Measurements from ENCODE around the gene PBX1.

The PBX1 gene

DNA sequence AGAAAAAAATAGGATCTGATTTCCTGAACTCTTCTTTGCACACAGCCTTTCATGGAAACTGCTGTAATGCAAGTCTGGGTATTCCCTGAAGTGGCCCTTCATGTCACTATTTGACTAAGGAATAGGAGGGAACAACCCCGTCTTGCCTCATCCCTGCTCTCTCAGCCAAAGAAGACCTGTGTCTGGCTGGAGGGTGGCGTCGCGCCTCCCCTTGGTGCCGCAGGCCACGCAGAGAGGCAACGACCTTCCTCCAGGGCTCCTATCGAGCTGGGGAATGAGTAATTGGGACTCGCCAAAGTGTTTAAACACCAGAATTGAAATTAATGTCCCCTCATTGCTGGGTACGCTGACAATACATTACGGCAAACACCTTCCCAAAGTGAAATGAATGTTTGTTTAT, 129.8 kb downstream of the PBX1 start:
- H3K27ac ChIP-seq (ENCODE audit: low read depth, low read length), result no peak overlapping the region
- H3K4me3 ChIP-seq (ENCODE audit: low read length), result no peak overlapping the region
- H3K27me3 ChIP-seq (ENCODE audit: control insufficient read depth, low read length), result no peaks in the 10 kb centered on the region
- no peaks in the 10 kb centered on the region for H3K36me3 ChIP-seq (ENCODE audit: control insufficient read depth, low read length)
- H3K4me2 ChIP-seq (ENCODE audit: low read length), result no peak overlapping the region
- H3F3A ChIP-seq (ENCODE audit: control insufficient read depth, insufficient read depth), result no peaks in the 10 kb centered on the region
- TF ChIP-seq CTCF (IDR thresholded peaks at IDR 0.05; ENCODE audit: low read depth, low read length, poor library complexity, severe bottlenecking) (no peak), EZH2phosphoT487 (IDR thresholded peaks at IDR 0.05; ENCODE audit: borderline replicate concordance, low read length) (no peak)
- H3K79me2 ChIP-seq (ENCODE audit: control insufficient read depth, low read length), result no peaks in the 10 kb centered on the region
- H3K4me1 ChIP-seq (ENCODE audit: control insufficient read depth, low read length), result no peaks in the 10 kb centered on the region
- no peaks in the 10 kb centered on the region for H4K20me1 ChIP-seq (ENCODE audit: control insufficient read depth, insufficient read depth, low read depth, low read length)
- no peaks in the 10 kb centered on the region for H3K9me2 ChIP-seq (replicated peaks; ENCODE audit: control insufficient read depth, low read length)
- H3K9me3 ChIP-seq (ENCODE audit: control insufficient read depth, insufficient read depth, low read length), result no peaks in the 10 kb centered on the region

DNA sequence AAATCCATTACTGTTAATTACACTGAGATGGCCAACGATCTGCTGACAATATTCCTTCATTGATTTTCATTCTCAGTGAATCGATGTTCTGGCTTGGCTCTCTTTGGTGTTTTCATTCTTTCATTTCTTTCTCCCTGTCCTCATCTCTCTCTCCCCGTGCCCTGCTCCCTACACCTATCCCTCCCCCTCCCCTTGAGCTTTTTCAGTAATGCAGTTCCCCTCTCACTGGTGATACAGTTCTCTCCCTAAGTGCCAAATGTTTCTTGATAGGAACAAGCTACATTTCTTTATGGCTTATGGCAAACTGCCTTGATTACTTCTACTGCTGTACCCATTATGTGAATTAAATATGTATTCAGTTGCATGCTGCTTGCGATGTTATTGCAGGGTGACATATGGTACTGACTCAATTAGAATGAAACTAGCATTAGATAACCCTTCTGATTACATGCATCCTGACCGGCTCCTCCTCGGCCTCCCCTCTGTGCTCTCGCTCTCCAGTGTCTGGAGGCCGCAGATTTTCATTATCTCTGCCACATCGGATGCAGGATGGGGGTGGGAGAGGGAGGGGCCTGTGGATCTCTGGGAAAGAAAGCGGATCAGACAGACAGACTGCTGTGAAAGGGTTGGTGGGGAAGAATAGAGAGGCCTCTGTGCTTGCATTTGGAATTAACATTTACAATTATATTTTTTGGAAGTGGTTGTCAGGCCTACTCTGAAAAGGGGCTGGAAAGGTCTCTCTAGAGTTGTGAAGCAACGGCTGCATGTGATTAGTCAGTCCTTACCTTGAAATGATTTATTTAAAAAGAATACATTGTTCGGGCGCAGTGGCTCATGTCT, 130.9 kb downstream of the PBX1 start:
- no peak for TF ChIP-seq CTCF (IDR thresholded peaks at IDR 0.05; ENCODE audit: low read depth, low read length, poor library complexity, severe bottlenecking)
- no peak for TF ChIP-seq EZH2phosphoT487 (IDR thresholded peaks at IDR 0.05; ENCODE audit: borderline replicate concordance, low read length)
- Histone ChIP-seq H3K27ac (ENCODE audit: low read depth, low read length) (no peak overlapping the region), H3K4me2 (ENCODE audit: low read length) (no peak overlapping the region), H3K4me1 (ENCODE audit: control insufficient read depth, low read length) (no peaks in the 10 kb centered on the region), H3K9me2 (replicated peaks; ENCODE audit: control insufficient read depth, low read length) (no peaks in the 10 kb centered on the region), H3K27me3 (ENCODE audit: control insufficient read depth, low read length) (no peaks in the 10 kb centered on the region), H4K20me1 (ENCODE audit: control insufficient read depth, insufficient read depth, low read depth, low read length) (no peaks in the 10 kb centered on the region), H3K4me3 (ENCODE audit: low read length) (no peak overlapping the region), H3F3A (ENCODE audit: control insufficient read depth, insufficient read depth) (no peaks in the 10 kb centered on the region), H3K79me2 (ENCODE audit: control insufficient read depth, low read length) (no peaks in the 10 kb centered on the region), H3K36me3 (ENCODE audit: control insufficient read depth, low read length) (no peaks in the 10 kb centered on the region), H3K9me3 (ENCODE audit: control insufficient read depth, insufficient read depth, low read length) (no peaks in the 10 kb centered on the region)

DNA sequence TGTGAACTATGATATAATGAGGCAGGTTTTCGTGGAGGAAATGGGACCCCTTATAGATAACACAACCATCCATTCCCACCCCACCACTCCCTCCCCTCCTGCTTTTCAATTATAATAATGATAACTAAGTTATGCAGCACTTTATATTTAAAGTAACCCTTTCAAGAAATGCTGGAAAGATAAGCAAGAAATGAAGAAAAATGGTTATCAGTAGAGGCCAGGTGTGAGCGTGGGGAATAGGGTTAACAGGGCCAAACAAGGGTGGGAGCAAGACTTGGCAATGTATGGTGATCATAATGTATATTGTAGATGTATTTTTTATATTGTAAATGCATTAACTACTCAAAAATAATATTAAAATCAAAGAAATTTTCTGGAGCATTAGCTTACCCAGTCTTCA, 133.4 kb downstream of the PBX1 start:
- H3F3A ChIP-seq (ENCODE audit: control insufficient read depth, insufficient read depth), result no peaks in the 10 kb centered on the region
- no peaks in the 10 kb centered on the region for H3K36me3 ChIP-seq (ENCODE audit: control insufficient read depth, low read length)
- no peak for TF ChIP-seq EZH2phosphoT487 (IDR thresholded peaks at IDR 0.05; ENCODE audit: borderline replicate concordance, low read length)
- no peak overlapping the region for H3K4me2 ChIP-seq (ENCODE audit: low read length)
- H3K27ac ChIP-seq (ENCODE audit: low read depth, low read length), result no peak overlapping the region
- no peaks in the 10 kb centered on the region for H3K27me3 ChIP-seq (ENCODE audit: control insufficient read depth, low read length)
- H3K4me3 ChIP-seq (ENCODE audit: low read length), result no peak overlapping the region
- H3K79me2 ChIP-seq (ENCODE audit: control insufficient read depth, low read length), result no peaks in the 10 kb centered on the region
- H3K4me1 ChIP-seq (ENCODE audit: control insufficient read depth, low read length), result no peaks in the 10 kb centered on the region
- H3K9me2 ChIP-seq (replicated peaks; ENCODE audit: control insufficient read depth, low read length), result no peaks in the 10 kb centered on the region
- H3K9me3 ChIP-seq (ENCODE audit: control insufficient read depth, insufficient read depth, low read length), result no peaks in the 10 kb centered on the region
- no peaks in the 10 kb centered on the region for H4K20me1 ChIP-seq (ENCODE audit: control insufficient read depth, insufficient read depth, low read depth, low read length)

- TF ChIP-seq EZH2phosphoT487 (IDR thresholded peaks at IDR 0.05; ENCODE audit: borderline replicate concordance, low read length) (no peak), CTCF (IDR thresholded peaks at IDR 0.05; ENCODE audit: low read depth, low read length, poor library complexity, severe bottlenecking) (no peak)
- Histone ChIP-seq H3K4me2 (ENCODE audit: low read length) (no peak overlapping the region), H3K4me1 (ENCODE audit: control insufficient read depth, low read length) (no peaks in the 10 kb centered on the region), H3K36me3 (ENCODE audit: control insufficient read depth, low read length) (no peaks in the 10 kb centered on the region), H3K27me3 (ENCODE audit: control insufficient read depth, low read length) (no peaks in the 10 kb centered on the region), H3F3A (ENCODE audit: control insufficient read depth, insufficient read depth) (no peaks in the 10 kb centered on the region), H3K27ac (ENCODE audit: low read depth, low read length) (no peak overlapping the region), H3K4me3 (ENCODE audit: low read length) (no peak overlapping the region), H4K20me1 (ENCODE audit: control insufficient read depth, insufficient read depth, low read depth, low read length) (no peaks in the 10 kb centered on the region), H3K9me3 (ENCODE audit: control insufficient read depth, insufficient read depth, low read length) (no peaks in the 10 kb centered on the region), H3K79me2 (ENCODE audit: control insufficient read depth, low read length) (no peaks in the 10 kb centered on the region), H3K9me2 (replicated peaks; ENCODE audit: control insufficient read depth, low read length) (no peaks in the 10 kb centered on the region)
These were observed 134.8 kb downstream of the PBX1 start for GRCh38 chr1:164693564-164694359.

Data from DOHH2 (cell line).